ENCODE measurements around the gene CHMP2A. TPM values are rescaled to one million over a fixed set of nuclear protein-coding genes. Genes with fewer than 3 reads are reported as not detected.

CHMP2A gene
- total and polyA plus RNA-seq, 2 experiments from 2014 or later: 92.2 to 145 TPM

DNA sequence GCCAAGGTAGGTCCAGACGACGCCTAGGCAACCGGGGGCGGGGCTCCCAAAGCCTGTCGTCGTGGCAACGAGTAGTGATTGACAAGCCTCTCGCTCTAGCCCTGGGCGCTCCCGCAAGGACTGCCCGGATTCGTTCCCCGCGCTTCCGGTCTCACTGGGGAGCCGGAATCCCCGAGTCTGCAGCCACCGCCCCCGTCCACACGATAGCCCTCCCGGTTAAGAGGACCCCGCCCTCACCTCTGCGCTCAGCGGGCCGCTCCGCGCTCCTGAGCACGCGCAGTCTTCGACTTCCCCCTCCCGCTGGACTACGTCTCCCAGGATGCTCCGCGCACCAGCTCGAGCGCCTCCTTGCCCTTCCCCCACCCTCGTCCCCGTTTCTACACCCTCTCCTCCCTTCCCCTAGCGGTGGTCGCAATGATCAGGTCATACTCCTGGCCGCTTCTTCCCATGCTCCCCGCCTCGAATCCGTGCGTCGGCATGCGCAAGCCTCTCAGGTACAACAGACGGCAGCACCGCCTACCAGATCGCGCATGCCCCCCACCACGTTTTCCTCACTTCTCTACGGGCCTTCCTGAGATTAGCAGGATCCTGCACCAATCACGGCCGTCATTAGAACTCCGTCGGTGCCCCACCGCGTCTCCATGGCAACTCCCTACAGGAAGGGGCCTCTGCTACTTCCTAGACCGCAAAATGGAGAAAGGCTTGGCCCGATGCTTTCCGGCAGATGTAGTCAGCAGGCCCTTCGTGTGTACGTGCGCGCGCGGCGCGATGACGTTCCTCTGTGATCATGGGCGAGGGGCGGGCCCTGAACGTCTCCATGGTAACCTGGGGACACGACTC lies 18.1 kb upstream of the CHMP2A start, which contains the start of gene MZF1 (continued):
- TF ChIP-seq, protein P1, sequence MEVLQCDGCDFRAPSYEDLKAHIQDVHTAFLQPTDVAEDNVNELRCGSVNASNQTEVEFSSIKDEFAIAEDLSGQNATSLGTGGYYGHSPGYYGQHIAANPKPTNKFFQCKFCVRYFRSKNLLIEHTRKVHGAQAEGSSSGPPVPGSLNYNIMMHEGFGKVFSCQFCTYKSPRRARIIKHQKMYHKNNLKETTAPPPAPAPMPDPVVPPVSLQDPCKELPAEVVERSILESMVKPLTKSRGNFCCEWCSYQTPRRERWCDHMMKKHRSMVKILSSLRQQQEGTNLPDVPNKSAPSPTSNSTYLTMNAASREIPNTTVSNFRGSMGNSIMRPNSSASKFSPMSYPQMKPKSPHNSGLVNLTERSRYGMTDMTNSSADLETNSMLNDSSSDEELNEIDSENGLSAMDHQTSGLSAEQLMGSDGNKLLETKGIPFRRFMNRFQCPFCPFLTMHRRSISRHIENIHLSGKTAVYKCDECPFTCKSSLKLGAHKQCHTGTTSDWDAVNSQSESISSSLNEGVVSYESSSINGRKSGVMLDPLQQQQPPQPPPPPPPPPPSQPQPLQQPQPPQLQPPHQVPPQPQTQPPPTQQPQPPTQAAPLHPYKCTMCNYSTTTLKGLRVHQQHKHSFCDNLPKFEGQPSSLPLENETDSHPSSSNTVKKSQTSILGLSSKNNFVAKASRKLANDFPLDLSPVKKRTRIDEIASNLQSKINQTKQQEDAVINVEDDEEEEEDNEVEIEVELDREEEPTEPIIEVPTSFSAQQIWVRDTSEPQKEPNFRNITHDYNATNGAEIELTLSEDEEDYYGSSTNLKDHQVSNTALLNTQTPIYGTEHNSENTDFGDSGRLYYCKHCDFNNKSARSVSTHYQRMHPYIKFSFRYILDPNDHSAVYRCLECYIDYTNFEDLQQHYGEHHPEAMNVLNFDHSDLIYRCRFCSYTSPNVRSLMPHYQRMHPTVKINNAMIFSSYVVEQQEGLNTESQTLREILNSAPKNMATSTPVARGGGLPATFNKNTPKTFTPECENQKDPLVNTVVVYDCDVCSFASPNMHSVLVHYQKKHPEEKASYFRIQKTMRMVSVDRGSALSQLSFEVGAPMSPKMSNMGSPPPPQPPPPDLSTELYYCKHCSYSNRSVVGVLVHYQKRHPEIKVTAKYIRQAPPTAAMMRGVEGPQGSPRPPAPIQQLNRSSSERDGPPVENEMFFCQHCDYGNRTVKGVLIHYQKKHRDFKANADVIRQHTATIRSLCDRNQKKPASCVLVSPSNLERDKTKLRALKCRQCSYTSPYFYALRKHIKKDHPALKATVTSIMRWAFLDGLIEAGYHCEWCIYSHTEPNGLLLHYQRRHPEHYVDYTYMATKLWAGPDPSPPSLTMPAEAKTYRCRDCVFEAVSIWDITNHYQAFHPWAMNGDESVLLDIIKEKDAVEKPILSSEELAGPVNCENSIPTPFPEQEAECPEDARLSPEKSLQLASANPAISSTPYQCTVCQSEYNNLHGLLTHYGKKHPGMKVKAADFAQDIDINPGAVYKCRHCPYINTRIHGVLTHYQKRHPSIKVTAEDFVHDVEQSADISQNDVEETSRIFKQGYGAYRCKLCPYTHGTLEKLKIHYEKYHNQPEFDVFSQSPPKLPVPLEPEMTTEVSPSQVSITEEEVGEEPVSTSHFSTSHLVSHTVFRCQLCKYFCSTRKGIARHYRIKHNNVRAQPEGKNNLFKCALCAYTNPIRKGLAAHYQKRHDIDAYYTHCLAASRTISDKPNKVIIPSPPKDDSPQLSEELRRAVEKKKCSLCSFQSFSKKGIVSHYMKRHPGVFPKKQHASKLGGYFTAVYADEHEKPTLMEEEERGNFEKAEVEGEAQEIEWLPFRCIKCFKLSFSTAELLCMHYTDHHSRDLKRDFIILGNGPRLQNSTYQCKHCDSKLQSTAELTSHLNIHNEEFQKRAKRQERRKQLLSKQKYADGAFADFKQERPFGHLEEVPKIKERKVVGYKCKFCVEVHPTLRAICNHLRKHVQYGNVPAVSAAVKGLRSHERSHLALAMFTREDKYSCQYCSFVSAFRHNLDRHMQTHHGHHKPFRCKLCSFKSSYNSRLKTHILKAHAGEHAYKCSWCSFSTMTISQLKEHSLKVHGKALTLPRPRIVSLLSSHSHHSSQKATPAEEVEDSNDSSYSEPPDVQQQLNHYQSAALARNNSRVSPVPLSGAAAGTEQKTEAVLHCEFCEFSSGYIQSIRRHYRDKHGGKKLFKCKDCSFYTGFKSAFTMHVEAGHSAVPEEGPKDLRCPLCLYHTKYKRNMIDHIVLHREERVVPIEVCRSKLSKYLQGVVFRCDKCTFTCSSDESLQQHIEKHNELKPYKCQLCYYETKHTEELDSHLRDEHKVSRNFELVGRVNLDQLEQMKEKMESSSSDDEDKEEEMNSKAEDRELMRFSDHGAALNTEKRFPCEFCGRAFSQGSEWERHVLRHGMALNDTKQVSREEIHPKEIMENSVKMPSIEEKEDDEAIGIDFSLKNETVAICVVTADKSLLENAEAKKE (CRISPR knock-in tag; IDR thresholded peaks at IDR 0.05): no peak
- TF ChIP-seq NANOG (IDR thresholded peaks at IDR 0.05; ENCODE audit: borderline replicate concordance): no peak
- peak; percentile 97 for TF ChIP-seq CREB1 (CRISPR knock-in tag; IDR thresholded peaks at IDR 0.05; ENCODE audit: low read depth)
- TF ChIP-seq, protein P2, sequence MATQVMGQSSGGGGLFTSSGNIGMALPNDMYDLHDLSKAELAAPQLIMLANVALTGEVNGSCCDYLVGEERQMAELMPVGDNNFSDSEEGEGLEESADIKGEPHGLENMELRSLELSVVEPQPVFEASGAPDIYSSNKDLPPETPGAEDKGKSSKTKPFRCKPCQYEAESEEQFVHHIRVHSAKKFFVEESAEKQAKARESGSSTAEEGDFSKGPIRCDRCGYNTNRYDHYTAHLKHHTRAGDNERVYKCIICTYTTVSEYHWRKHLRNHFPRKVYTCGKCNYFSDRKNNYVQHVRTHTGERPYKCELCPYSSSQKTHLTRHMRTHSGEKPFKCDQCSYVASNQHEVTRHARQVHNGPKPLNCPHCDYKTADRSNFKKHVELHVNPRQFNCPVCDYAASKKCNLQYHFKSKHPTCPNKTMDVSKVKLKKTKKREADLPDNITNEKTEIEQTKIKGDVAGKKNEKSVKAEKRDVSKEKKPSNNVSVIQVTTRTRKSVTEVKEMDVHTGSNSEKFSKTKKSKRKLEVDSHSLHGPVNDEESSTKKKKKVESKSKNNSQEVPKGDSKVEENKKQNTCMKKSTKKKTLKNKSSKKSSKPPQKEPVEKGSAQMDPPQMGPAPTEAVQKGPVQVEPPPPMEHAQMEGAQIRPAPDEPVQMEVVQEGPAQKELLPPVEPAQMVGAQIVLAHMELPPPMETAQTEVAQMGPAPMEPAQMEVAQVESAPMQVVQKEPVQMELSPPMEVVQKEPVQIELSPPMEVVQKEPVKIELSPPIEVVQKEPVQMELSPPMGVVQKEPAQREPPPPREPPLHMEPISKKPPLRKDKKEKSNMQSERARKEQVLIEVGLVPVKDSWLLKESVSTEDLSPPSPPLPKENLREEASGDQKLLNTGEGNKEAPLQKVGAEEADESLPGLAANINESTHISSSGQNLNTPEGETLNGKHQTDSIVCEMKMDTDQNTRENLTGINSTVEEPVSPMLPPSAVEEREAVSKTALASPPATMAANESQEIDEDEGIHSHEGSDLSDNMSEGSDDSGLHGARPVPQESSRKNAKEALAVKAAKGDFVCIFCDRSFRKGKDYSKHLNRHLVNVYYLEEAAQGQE (IDR thresholded peaks at IDR 0.05; ENCODE audit: unreplicated experiment): no peak

Measured in GM23338 (cell line).